Measurements from ENCODE around the gene FBXO27. TPM values are rescaled to one million over a fixed set of nuclear protein-coding genes. Genes with fewer than 3 reads are reported as not detected.

Gene FBXO27
- total RNA-seq, 1 experiment from 2014 or later = 16.4 TPM

- Histone ChIP-seq H3K4me3 (replicated peaks in 1 of 2; ENCODE audit: low read depth in 1 of 2, low read length in 2 of 2) (no peak overlapping the region), H3K36me3 (ENCODE audit: control insufficient read depth in 1 of 2, insufficient read depth in 2 of 2, low read length in 2 of 2) (no peaks in the 10 kb centered on the region), H3K27me3 (ENCODE audit: insufficient read depth, low read length) (no peaks in the 10 kb centered on the region), H3K9me3 (ENCODE audit: control insufficient read depth in 1 of 2, insufficient read depth in 1 of 2, low read depth in 1 of 2, low read length in 2 of 2) (no peaks in the 10 kb centered on the region), H2AFZ (ENCODE audit: low read depth, low read length, poor library complexity, severe bottlenecking) (no peak overlapping the region), H3K9me2 (ENCODE audit: insufficient read depth) (no peaks in the 10 kb centered on the region), H4K20me1 (ENCODE audit: insufficient read depth) (no peaks in the 10 kb centered on the region), H3K9ac (ENCODE audit: low read length) (no peak overlapping the region), H3K27ac (ENCODE audit: low read depth, low read length) (no peak overlapping the region), H3K4me1 (ENCODE audit: control insufficient read depth in 1 of 2, insufficient read depth in 2 of 2, low read length in 2 of 2) (no peaks in the 10 kb centered on the region), H3K79me2 (ENCODE audit: insufficient read depth, low read length) (no peaks in the 10 kb centered on the region), H3K4me2 (ENCODE audit: low read length) (no peak overlapping the region)
- no peak for TF ChIP-seq MAX (IDR thresholded peaks at IDR 0.05)
- no peak for TF ChIP-seq ELF1 (IDR thresholded peaks at IDR 0.05; ENCODE audit: borderline replicate concordance, low read depth)
- TF ChIP-seq, protein P1, sequence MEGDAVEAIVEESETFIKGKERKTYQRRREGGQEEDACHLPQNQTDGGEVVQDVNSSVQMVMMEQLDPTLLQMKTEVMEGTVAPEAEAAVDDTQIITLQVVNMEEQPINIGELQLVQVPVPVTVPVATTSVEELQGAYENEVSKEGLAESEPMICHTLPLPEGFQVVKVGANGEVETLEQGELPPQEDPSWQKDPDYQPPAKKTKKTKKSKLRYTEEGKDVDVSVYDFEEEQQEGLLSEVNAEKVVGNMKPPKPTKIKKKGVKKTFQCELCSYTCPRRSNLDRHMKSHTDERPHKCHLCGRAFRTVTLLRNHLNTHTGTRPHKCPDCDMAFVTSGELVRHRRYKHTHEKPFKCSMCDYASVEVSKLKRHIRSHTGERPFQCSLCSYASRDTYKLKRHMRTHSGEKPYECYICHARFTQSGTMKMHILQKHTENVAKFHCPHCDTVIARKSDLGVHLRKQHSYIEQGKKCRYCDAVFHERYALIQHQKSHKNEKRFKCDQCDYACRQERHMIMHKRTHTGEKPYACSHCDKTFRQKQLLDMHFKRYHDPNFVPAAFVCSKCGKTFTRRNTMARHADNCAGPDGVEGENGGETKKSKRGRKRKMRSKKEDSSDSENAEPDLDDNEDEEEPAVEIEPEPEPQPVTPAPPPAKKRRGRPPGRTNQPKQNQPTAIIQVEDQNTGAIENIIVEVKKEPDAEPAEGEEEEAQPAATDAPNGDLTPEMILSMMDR (IDR thresholded peaks at IDR 0.05 in 2 of 3, conservative IDR thresholded peaks at IDR 0.05 in 1 of 3; ENCODE audit: borderline replicate concordance in 1 of 3, insufficient read depth in 1 of 3, low read depth in 2 of 3, low read length in 2 of 3) = no peak
- no peak for TF ChIP-seq SP1 (IDR thresholded peaks at IDR 0.05; ENCODE audit: low read depth)
- no peak for TF ChIP-seq ZFX (IDR thresholded peaks at IDR 0.05)
- TF ChIP-seq ATF3 (IDR thresholded peaks at IDR 0.05) = no peak
- TF ChIP-seq POLR2A (IDR thresholded peaks at IDR 0.05; ENCODE audit: borderline replicate concordance, extremely low read depth, insufficient read depth, insufficient read length) = no peak
- TF ChIP-seq CEBPB (IDR thresholded peaks at IDR 0.05; ENCODE audit: low read depth) = no peak
- TF ChIP-seq EGR1 (IDR thresholded peaks at IDR 0.05; ENCODE audit: low read depth) = no peak
- no peak for TF ChIP-seq POLR2AphosphoS5 (IDR thresholded peaks at IDR 0.05; ENCODE audit: low read depth, low read length)
- TF ChIP-seq, protein P2, sequence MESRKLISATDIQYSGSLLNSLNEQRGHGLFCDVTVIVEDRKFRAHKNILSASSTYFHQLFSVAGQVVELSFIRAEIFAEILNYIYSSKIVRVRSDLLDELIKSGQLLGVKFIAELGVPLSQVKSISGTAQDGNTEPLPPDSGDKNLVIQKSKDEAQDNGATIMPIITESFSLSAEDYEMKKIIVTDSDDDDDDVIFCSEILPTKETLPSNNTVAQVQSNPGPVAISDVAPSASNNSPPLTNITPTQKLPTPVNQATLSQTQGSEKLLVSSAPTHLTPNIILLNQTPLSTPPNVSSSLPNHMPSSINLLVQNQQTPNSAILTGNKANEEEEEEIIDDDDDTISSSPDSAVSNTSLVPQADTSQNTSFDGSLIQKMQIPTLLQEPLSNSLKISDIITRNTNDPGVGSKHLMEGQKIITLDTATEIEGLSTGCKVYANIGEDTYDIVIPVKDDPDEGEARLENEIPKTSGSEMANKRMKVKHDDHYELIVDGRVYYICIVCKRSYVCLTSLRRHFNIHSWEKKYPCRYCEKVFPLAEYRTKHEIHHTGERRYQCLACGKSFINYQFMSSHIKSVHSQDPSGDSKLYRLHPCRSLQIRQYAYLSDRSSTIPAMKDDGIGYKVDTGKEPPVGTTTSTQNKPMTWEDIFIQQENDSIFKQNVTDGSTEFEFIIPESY (IDR thresholded peaks at IDR 0.05; ENCODE audit: extremely low read depth, insufficient replicate concordance, low read length) = no peak
- TF ChIP-seq FOSL1 (IDR thresholded peaks at IDR 0.05; ENCODE audit: low read depth) = no peak
- TF ChIP-seq RAD21 (IDR thresholded peaks at IDR 0.05; ENCODE audit: low read depth) = no peak
- TF ChIP-seq REST (IDR thresholded peaks at IDR 0.05; ENCODE audit: low read depth) = no peak
- no peak for TF ChIP-seq JUND (IDR thresholded peaks at IDR 0.05)
- no peak for TF ChIP-seq SRF (IDR thresholded peaks at IDR 0.05; ENCODE audit: low read depth)
- TF ChIP-seq YY1 (IDR thresholded peaks at IDR 0.05; ENCODE audit: extremely low read depth, insufficient replicate concordance, low read depth, low read length) = no peak
- TF ChIP-seq EZH2 (IDR thresholded peaks at IDR 0.05) = no peak
- ChIA-PET CTCF (no interaction called here), POLR2A (interaction anchor here (1.5 kb wide), 1 partner anchor 10 kb away, joined by 3 read pairs; no protein-coding TSS in a partner anchor), RAD21 (ENCODE audit: low non-redundant PET in 1 of 2, low total read pairs in 2 of 2, uncharacterized antibody in 2 of 2, unreplicated experiment in 2 of 2) (no interaction called here)
- DNase-seq (ENCODE audit: low read depth, low spot score) (no peak), ATAC-seq (no peak)
- intact Hi-C loops (cut with micrococcal nuclease) = no loop called here
- no TSS peak for BruUV-seq (replicated peaks)
Observed at GRCh38 chr19:39021063-39021462, 11.3 kb downstream of the FBXO27 start.
